Stimulated activated CD4-positive, alpha-beta T cell treated with anti-CD3 and anti-CD28 coated beads, TNF-alpha, amount 100 ng/mL, for 4 hours (primary cell): ENCODE results near the gene ELOB.

Experiments used
- DNase-seq, 3 experiments: peaks; one replicate each; pipeline ENCODE4 v3.0.0-alpha.2; 2020; ENCODE audit warnings: low read depth in 3 of 3

ELOB gene

DNA sequence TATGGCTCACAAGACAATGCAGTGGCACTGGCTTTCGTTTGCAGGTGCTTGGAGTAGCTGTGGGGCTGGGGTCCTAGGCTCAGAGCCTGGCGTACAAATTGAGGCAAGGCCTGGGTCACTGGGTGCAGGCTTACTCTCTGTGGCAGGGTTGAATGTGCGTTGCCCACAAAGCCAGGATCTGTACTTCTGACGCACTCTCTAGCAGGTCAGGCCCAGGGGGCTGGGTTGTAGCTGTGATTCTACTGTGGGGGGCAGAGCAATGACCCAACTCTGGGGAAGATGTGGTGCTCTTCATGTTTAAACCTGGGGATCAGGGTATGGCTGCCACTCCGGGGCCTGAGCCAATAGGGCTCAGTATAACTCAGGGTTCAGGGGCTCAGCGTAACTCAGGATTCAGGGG is 33.6 kb upstream of the ELOB start:
- no peak for DNase-seq

DNA sequence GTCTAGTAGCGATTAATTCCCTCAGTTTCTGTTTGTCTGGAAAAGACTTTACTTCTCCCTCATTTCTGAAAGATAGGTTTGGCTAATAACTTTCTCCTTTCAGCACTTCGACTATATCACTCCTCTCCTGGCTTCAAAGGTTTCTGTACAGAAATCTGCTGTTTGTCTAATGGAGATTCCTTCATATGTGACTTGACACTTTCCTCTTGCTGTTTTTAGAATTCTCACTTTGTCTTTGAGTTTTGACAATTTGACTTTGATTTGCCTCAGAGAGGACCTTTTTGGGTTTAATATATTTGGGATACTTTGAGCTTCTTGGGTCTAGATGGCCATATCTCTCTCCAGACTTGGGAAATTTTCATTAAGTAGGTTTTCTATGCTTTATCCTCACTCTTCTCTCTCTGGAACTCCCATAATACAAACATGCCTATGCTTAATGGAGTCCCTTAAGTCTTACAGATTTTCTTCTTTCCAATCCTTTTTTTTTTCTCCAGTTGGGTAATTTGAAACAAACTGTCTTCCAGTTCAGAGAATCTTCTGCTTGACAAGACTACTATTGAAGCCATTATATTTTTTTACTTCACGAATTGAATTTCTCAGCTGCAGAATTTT is 32.2 kb upstream of the ELOB start:
- DNase-seq = no peak

GRCh38 chr16:2808181-2808580 is 31.1 kb upstream of the ELOB start:
- no peak for DNase-seq

- DNase-seq = no peak
These were observed 29.2 kb upstream of the ELOB start for GRCh38 chr16:2806286-2806685.

DNA sequence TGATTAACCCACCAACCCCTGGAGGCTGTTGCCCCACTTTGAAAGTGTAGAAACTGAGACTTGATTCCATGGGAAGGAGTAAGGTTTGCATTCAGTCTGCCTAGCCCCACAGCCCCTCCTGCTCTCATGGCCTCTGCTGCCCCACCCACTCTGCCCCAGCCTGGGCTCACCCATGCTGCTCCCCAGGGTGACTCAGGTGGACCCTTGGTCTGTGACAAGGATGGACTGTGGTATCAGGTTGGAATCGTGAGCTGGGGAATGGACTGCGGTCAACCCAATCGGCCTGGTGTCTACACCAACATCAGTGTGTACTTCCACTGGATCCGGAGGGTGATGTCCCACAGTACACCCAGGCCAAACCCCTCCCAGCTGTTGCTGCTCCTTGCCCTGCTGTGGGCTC is 27.6 kb upstream of the ELOB start:
- DNase-seq = no peak

- DNase-seq = no peak
These were observed 26.6 kb upstream of the ELOB start for GRCh38 chr16:2803545-2804195.

- no peak for DNase-seq
These were observed 22.8 kb upstream of the ELOB start for GRCh38 chr16:2799859-2800226.

- no peak for DNase-seq
These were observed 22.3 kb upstream of the ELOB start for GRCh38 chr16:2799205-2799858.

DNA sequence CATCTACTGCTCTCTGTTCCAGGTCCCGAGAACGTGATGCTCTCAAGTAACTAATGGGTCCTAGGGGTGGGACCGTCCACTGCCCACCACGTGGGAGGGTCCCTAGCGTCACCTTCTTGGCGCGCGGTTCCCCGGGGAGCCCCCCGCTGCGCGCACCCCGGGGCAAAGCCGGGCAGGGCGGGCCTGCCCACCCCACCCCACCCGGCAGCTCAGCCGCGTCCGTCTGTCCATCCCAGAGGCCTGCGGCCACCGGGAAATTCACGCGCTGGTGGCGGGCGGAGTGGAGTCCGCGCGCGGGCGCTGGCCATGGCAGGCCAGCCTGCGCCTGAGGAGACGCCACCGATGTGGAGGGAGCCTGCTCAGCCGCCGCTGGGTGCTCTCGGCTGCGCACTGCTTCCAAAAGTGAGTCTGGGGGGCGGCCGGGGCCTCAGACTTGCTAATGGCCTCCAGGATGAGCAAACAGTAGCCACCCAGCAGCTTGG is 21.7 kb upstream of the ELOB start:
- no peak for DNase-seq

DNA sequence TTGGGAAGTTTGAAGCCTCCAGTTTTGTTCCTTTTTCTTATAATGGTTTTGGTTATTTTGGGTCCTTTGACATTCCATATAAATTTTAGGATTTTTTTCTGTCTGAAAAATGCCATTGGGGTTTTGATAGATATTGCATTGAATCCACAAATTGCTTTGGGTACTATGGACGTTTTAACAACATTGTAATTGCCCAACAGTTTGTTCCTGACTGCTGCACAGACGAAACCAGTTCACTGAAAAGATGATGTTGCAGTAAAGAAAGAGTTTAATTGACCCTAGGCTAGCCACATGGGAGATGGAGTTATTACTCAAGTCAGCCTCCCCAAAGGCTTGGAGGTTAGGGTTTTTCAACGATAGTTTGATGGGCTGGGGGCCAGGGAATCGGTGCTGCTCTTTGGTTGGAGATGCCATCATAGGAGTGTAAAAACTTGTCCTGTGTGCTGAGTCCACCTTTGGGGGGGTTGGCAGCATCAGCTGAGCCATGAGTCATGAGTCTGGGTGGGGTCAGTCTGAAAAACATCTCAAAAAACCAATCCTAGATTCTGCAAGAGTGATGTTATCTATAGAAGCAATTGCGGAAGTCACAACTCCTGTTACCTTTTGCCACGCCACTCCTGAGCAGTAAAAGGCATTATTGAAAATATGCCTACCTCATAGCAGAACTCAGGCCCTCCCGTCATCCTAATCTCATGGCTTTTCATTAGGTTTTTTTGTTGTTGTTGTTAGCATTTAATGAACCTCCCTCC is 18.5 kb upstream of the ELOB start:
- DNase-seq = no peak

GRCh38 chr16:2792940-2793339 is 15.9 kb upstream of the ELOB start:
- no peak for DNase-seq

- no peak for DNase-seq
These were observed 14.1 kb upstream of the ELOB start for GRCh38 chr16:2791174-2791573.

- no peak for DNase-seq
These were observed 13.6 kb upstream of the ELOB start for GRCh38 chr16:2790631-2791030.

- DNase-seq = no peak
These were observed 10.9 kb upstream of the ELOB start for GRCh38 chr16:2787961-2788360.

DNA sequence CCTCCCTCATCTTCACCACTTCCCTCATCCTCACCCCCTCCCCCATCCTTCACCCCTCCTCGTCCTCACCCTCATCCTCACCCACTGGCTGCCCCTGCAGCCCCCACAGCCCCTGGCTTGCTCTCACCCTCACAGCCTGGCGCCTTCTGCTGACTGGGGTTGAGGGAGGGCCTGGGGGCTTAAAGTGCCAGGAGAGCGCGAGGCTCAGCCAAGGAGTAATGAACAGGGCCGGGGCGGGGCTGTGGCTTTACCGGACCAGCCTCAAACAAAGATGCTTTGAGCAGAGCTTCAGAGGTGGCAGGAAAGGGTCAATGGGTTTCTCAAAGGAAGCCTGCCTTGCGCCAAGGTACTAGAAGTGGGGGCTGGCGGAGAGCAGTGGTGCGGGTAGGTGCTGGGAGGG is 10.3 kb upstream of the ELOB start, which contains the start of gene PRSS33:
Gene PRSS33 (minus strand): TSS at position 155 of the 400 bp plus-strand sequence. CDS start 1,013 bp downstream, outside the sequence.
- no peak for DNase-seq

DNA sequence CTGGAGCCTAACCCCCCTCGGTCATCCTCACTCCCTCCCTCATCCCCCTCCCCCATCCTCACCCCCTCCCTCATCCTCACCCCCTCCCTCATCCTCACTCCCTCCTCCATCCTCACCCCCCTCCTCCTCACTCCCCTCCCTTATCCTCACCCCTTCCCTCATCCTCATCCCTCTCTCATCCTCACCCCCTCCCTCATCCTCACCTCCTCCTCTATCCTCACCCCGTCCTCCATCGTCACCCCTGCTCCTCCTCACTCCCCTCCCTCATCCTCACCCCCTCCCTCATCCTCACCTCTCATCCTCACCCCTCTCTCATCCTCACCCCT is 9.7 kb upstream of the ELOB start:
- DNase-seq = no peak

DNA sequence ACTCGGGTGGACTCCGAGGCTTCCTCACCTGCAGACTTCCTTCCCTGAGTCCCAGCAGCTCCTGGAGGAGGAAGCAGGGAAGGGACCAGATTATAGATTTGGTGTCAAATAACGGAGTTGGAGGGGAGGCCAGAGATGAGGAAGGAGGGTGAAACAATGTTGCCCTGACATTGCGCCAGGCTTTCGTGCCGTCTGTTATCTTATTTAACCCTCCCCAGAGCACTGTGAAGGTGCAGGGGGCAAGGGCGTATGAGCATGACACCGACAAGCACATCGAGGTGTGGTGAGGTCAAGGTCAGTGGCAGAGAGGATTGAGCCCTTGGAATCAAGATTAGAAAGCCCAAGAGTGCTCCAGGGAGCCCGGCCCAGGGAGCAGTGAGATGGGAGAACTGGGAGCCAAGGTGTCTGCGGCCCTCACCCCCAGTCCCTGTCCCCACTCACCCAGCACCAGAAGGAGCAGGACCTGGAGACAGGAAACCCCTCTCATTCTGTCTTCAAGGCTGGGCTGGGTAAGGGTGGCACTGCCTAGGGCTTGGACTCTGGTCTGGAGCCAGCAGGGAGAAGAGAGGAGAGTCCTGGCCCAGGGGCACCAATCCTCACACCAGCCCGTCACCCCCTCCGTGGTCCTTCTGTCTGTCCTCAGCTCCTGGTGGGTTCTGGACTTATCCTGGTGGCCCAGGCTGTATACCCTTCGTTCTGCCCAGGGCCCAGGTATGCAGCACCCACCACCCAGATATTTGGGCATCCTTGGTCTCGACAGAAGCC is 9.2 kb upstream of the ELOB start:
- no peak for DNase-seq

DNA sequence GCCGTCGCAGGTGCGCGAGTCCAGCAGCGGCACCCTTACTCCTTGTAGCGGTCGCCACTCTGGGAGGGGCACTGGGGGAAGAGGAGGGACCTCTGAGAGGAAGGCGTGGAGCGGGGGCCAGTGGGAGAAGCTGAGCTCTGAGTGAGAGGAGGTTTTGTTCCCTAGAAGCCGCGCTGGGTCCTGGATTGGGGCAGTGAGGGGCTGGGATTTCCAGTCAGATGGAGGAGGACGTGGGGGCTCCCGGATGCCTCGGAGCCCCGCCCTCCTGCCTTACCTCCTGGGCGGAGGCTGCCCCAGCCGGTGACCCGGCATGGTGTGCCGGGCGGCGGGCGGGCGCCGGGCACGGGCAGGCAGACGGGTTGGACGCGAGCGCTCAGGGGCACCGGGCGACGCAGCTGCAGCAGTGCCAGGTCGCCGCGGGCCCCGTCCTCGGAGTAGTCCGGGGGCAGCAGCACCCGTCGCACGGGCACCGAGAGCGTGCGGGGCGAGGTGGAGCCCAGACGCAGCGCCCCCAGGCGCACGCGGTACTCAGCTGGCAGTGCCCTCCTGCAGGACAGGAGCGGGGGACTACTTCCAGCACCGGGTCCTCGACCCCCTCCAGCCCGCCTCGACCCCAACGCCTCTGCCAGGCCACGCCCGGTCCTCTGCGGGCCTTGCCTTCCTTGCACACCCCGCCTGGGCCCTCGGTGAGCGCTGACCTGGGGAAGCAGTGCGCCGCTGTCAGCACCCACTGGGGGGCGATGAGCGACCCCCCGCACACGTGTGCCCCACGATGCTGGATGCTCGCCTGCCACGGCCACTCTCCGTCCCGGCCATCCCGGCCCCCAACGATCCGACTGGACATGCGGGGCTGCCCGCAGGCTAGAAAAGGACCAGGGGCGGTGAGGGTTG is 8.3 kb upstream of the ELOB start:
- DNase-seq = peak in 2 of 3 experiments; percentile 15 to 33

- DNase-seq = no peak
These were observed 7.4 kb upstream of the ELOB start for GRCh38 chr16:2784358-2785100.
